ENCODE data around the gene FCF1.

- TF ChIP-seq POLR2AphosphoS5 (IDR thresholded peaks at IDR 0.05) = no peak
- TF ChIP-seq POLR2A (IDR thresholded peaks at IDR 0.05; ENCODE audit: low read depth) = no peak
- no peak for TF ChIP-seq CTCF (IDR thresholded peaks at IDR 0.05)
Measured at GRCh38 chr14:74735125-74735524, 22.2 kb downstream of the FCF1 start.

Measured in esophagus muscularis mucosa (tissue), 3 donors.